ENCODE measurements around the gene PIPOX.

DNA sequence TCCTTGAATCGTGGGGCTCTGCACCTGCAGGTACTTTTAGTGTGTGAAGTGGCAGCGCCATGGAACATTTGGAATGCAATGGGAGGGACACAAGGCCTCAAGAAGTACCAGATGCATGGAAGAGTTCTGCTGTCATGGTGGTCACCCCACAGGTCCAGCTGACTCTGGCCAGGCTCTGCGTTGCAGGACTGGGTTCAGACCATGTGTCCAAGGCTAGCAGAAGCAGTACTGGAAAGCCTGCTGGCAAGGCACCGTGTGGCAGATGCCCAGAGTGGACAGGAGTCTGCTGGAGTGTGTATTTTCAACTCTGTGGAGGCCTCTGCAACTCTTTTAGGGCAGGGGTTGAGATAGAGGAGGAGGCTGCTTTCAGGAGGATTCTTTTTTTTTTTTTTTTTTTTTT is 2.1 kb downstream of the PIPOX start:
- TF ChIP-seq, protein P1, sequence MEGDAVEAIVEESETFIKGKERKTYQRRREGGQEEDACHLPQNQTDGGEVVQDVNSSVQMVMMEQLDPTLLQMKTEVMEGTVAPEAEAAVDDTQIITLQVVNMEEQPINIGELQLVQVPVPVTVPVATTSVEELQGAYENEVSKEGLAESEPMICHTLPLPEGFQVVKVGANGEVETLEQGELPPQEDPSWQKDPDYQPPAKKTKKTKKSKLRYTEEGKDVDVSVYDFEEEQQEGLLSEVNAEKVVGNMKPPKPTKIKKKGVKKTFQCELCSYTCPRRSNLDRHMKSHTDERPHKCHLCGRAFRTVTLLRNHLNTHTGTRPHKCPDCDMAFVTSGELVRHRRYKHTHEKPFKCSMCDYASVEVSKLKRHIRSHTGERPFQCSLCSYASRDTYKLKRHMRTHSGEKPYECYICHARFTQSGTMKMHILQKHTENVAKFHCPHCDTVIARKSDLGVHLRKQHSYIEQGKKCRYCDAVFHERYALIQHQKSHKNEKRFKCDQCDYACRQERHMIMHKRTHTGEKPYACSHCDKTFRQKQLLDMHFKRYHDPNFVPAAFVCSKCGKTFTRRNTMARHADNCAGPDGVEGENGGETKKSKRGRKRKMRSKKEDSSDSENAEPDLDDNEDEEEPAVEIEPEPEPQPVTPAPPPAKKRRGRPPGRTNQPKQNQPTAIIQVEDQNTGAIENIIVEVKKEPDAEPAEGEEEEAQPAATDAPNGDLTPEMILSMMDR (IDR thresholded peaks at IDR 0.05): no peak
- TF ChIP-seq POLR2A (IDR thresholded peaks at IDR 0.05): no peak
